Retinal pigment epithelial cell (primary cell): ENCODE measurements around the gene MEPCE.
"Not testable (repeated sequence)": the region's sequence is repeated elsewhere in the genome, so short reads cannot be mapped to it uniquely, and the experiment has no call there.

Experiments used
- DNase-seq: peaks from one replicate; pipeline ENCODE4 v3.0.0-alpha.2; 2010; ENCODE audit warnings: low read depth
- H3K4me3 ChIP-seq: 2 replicates; pipeline ENCODE4 v1.5.1; 2011; ENCODE audit warnings: mild to moderate bottlenecking, low read length, control low read depth, moderate library complexity
- TF ChIP-seq, protein P1 (sequence below): conservative IDR thresholded peaks from 2 replicates; pipeline ENCODE4 v1.5.1; 2011; ENCODE audit warnings: low read depth, low read length, control low read depth, inconsistent platforms

MEPCE gene

DNA sequence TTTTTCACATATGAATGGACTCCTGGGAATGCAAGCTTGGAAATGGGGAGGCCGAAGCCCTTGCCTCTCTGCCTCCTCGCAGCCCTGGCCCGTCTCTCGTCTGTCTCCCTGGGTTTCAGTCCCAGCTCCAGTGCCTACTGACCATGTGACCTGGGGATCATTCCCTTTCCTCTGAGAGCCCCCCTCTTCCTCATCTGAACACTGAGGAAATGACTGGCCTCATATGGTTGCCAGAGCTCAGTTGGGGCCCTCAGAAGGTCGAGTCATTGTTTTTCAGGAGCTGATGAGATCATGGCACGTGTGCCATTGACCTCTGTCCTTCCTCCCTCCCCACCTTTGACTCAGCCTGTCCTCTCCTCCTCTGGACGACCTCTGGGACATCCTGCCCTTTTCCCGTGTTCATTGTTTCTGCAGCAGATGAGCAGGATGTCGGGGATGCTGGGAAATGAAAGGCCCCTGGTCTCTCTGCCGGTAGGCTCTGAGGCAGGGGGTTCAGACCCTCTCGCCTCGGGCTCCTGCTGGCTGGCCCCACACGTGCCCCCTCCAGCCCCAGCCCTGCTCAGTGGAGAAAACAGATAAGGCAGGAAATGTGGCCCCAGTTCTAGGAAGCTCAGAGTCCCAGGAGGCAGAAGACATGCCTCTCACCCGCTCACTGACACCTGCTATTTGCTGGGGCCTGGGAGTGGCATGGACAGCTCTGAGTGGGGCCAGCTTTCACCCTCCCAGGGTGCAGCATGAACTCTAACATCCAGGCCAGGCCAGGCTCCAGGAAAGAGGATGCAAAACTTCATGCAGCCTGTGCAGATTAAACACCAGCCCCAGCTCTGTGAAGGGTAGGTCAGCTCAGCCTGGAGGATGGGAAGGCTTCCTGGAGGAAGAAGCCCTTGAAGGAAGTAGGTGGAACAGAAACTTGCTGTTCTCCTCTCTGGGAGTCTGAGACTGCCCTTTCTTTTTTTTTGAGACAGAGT is 15.0 kb downstream of the MEPCE start:
- TF ChIP-seq, protein P1, sequence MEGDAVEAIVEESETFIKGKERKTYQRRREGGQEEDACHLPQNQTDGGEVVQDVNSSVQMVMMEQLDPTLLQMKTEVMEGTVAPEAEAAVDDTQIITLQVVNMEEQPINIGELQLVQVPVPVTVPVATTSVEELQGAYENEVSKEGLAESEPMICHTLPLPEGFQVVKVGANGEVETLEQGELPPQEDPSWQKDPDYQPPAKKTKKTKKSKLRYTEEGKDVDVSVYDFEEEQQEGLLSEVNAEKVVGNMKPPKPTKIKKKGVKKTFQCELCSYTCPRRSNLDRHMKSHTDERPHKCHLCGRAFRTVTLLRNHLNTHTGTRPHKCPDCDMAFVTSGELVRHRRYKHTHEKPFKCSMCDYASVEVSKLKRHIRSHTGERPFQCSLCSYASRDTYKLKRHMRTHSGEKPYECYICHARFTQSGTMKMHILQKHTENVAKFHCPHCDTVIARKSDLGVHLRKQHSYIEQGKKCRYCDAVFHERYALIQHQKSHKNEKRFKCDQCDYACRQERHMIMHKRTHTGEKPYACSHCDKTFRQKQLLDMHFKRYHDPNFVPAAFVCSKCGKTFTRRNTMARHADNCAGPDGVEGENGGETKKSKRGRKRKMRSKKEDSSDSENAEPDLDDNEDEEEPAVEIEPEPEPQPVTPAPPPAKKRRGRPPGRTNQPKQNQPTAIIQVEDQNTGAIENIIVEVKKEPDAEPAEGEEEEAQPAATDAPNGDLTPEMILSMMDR = no peak
- H3K4me3 ChIP-seq = no peak overlapping the region
- DNase-seq = no peak

DNA sequence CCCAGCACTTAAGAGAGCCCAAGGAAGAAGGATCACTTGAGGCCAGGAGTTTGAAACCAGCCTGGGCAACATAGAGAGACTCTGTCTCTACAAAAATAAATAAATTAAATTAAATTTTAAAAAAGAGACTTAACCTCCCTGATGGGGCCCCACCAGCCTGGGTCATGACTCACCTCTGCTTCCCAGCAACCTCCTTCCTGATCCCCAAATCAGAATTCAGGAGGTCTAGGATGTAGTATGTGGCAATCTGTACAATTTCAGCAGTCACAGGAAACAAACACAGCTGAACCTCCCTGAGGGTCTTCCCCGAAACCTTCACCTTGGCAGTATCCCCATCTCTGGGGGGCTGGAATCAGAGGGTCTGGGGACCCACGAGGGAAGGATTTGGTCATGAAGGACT is 16.4 kb downstream of the MEPCE start:
- no peak overlapping the region for H3K4me3 ChIP-seq
- TF ChIP-seq, protein P1 = no peak
- no peak for DNase-seq

DNA sequence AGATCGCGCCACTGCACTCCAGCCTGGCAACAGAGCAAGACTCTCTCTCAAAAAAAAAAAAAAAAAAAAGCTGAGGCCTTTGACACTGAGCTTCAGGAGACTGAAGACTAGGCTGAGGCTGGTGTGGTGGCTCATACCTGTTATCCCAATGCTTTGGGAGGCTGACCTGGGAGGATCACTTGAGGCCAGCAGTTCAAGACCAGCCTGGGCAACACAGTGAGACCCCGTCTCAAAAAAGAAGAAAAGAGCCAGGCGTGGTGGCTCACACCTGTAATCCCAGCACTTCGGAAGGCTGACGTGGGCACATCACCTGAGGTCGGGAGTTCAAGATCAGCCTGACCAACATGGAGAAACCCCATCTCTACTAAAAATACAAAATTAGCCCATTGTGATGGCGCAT is 17.7 kb downstream of the MEPCE start:
- DNase-seq, H3K4me3 ChIP-seq: not testable (repeated sequence)

DNA sequence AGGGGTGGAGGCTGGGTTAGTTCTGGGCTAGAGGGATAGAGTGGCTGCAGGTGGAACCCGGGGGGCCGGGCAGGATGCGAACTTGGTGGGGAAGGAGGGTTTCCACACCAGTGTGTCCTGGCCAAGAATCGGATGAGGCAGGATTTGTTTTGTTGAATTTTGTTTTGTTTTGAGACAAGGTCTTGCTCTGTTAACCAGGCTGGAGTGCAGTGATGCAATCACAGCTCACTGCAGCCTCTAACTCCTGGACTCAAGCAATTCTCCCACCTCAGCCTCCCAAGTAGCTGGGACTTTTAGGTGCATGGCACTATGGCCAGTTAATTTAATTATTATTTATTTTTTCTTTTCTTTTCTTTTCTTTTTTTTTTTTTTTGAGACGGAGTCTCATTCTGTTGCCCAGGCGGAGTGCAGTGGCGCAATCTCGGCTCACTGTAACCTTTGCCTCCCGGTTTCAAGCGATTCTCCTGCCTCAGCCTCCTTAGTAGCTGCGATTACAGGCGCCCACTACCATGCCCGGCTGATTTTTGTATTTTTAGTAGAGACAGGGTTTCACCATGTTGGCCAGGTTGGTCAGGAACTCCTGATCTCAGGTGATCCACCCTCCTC is 19.7 kb downstream of the MEPCE start:
- TF ChIP-seq, protein P1 = no peak

DNA sequence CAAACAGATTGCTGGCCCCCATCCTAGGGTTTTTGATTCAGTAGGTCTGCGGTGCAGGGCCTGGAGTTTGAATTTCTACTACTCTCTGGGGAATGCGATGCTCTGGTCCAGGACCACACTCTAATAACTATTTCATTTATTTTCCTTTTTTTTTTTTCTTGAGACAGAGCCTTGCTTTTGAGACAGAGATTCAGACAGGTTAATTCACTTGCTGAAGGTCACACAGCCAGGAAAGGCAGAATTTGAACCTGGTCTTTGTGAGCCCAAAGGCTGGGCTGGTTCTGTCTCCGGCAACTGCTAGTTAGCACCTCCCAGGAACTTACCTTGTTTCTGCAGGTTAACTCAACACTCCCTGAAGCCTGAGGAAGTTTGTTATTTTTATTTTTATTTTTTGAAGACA is 22.9 kb downstream of the MEPCE start:
- no peak for DNase-seq
- TF ChIP-seq, protein P1 = no peak

More for the DNA sequence above, 19.7 kb downstream of the MEPCE start:
- H3K4me3 ChIP-seq = no peak overlapping the region
- DNase-seq = no peak

DNA sequence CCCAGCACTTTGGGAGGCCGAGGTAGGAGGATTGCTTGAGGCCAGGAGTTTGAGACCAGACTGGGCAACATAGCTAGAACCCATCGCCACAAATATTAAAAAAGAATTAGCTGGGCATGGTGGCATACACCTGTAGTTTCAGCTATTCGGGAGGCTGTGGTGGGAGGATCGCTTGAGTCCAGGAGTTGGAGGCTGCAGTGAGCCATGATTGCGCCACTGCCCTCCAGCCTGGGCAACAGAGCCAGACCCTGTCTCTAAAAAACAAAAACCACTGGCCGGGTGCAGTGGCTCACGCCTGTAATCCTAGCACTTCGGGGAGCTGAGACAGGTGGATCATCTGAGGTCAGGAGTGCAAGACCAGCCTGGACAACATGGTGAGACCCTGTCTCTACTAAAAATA is 24.2 kb downstream of the MEPCE start:
- H3K4me3 ChIP-seq, DNase-seq: not testable (repeated sequence)

More for the DNA sequence above, 22.9 kb downstream of the MEPCE start:
- no peak overlapping the region for H3K4me3 ChIP-seq

DNA sequence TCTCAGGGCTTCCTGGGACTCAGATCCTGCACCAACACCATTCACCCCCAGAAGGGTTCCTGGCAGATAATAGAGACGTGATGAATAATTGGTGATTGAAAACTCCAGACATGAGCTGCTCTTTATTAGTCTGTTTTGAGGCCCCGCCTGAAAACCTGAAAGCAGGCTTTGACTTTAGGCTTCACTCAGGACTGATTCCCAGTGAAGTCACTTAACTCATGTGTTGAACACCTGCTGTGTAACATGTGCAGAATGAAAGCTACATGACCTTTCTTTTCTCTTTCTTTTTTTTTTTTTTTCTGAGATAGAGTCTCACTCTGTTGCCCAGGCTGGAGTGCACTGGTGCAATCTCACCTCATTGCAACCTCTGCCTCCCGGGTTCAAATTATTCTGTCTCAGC is 25.6 kb downstream of the MEPCE start:
- TF ChIP-seq, protein P1 = no peak

DNA sequence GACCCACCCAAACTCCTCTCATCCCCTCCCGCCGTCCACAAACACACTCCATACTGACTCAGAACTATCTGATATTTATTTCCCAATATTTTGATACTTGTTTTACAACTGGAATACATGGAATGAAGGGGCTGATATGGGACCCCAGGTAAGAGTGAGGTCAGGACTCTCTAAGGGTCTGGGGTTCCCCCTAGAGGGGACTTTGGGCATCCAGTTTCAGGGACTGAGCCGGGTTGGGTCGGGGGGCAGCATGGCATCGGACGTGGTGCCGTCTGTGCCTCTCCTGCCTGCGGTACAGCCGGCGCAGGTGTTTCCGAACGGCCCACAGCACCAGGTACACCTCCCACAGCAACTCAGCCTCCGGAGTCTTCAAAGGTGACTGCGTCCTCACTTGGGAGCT is 26.9 kb downstream of the MEPCE start:
- TF ChIP-seq, protein P1 = no peak
- H3K4me3 ChIP-seq = no peak overlapping the region
- no peak for DNase-seq

More for the DNA sequence above, 25.6 kb downstream of the MEPCE start:
- H3K4me3 ChIP-seq = no peak overlapping the region
- DNase-seq = no peak
